A549 treated with CpdA at 1 μM for 4 hours (cell line): Measurements from ENCODE around the gene FBXW5. TPM values are rescaled to one million over a fixed set of nuclear protein-coding genes. Genes with fewer than 3 reads are reported as not detected.

Experiments
- total RNA-seq: library from RNA; stranded (reverse); fragments of 200-300 nt; extraction: Qiagen RNA extraction; gene quantifications from 5 replicates; pipeline ENCODE4 v1.2.3, GENCODE V29; 2022; ENCODE audit warnings: low read depth

Gene FBXW5, protein sequence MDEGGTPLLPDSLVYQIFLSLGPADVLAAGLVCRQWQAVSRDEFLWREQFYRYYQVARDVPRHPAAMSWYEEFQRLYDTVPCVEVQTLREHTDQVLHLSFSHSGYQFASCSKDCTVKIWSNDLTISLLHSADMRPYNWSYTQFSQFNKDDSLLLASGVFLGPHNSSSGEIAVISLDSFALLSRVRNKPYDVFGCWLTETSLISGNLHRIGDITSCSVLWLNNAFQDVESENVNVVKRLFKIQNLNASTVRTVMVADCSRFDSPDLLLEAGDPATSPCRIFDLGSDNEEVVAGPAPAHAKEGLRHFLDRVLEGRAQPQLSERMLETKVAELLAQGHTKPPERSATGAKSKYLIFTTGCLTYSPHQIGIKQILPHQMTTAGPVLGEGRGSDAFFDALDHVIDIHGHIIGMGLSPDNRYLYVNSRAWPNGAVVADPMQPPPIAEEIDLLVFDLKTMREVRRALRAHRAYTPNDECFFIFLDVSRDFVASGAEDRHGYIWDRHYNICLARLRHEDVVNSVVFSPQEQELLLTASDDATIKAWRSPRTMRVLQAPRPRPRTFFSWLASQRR
- total RNA-seq: 61.9 to 101 TPM (median 95.1 TPM) in 5 replicates

GRCh38 chr9:136944519-136945332 lies at the start of gene FBXW5, which contains the start of gene C8G:
FBXW5 (minus strand) TSS chr9:136944738; CDS start chr9:136944083, 655 bp downstream.
C8G (plus strand) TSS chr9:136945243; CDS start chr9:136945321, 78 bp downstream.

GRCh38 chr9:136991993-136992818 lies 47.7 kb upstream of the FBXW5 start, which contains the start of gene PAXX:
PAXX (plus strand) TSS chr9:136992422; CDS start chr9:136992444, 22 bp downstream.

DNA sequence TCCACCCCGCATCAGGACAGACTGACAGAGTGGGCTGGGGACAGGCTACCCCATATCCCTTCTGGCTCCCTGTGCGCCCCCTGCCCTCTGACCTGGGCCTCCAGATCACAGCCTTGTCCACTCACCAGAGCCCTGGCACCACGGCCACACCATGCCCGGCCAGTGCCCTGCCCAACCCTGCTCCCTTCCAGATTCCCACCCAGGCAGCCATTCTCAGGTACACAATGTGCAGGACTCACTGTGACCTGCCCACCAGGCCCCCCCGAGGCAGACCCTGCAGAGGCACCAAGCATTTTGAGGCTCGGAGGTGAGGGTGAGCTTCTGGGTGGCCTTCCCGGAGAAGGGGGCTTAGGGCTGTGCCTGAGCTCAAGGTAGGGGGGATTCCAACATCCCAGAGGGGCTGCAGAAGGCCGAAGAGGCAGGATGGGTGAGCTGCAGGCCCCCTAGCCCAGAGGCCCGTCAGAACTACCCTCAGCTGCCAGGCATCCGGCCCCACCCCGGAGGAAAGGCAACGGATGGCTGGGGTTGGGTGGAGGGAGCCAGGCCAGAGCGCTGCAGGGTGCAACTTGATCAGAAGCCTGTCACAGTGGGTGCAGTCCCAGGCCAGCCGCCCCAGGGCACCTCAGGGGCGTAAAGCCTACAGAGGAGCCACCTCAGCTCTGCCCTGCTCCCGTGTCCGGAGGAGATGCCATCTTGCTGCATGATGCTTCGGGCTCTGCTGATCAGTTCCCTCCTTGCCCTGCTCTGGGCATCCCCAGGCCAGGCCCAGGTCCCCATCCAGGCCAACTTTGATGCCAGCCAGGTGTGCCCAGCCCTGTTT lies 37.9 kb upstream of the FBXW5 start, which contains the start of gene LCNL1:
Gene LCNL1 (plus strand): TSS at position 762 of the 820 bp plus-strand sequence. CDS start 594 bp downstream, outside the sequence.

DNA sequence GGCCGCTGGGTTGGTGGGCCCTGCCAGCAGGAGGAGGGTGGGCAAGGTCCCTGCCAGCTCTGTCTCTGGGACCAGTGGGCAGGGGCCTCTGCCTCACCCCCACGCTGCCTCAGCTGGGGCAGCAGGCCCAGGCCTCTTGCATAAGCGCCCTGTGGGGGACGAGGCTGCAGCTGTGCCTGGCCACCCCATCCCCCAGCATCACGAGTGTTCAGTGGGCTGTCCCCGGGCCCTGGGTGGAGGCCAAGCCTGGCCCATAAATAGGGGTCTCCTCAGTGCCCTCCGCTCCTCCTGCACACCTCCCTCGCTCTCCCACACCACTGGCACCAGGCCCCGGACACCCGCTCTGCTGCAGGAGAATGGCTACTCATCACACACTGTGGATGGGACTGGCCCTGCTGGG lies 32.7 kb upstream of the FBXW5 start, which contains the start of gene PTGDS:
Gene PTGDS (plus strand): TSS at position 282 of the 400 bp plus-strand sequence. CDS start 75 bp downstream, at position 357.

DNA sequence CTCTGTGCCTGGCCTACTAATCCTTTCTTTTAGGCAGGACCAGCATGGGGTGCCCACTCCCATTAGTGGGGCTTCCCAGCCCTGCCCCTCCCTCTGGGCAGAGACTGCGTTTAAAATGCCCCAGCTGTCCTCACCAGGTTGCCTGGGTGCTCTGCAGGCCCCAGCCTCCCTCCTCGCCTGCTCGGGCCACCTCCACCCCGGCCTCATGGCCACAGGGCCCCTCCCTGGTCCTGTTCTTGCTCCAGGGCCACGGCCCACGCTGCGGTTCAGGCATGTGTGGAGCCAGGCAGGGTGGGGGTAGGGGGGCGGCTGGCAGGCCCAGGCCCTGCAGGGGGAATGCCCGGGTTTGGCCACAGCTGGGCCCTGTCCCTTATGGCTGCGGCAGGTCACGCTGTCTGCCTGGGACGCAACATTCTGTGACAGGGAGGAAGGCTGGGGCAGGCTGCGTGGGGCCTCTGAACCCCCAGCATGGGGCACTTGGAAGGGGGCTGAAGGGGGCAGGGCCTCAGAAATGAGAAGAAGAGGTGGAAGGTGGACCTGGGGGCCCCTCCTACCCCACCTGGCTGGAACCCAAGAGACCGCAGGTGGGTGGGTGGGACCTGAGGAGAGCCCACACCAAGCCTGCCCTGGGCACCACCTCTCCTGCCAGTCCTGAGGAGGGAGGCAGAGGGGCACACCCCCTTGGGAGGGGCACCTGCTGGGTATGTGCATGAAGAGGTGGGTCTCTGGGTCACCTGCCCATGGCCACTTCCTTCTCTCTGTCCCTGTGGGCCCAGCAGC lies 7.2 kb upstream of the FBXW5 start, which contains the start of gene LCN12:
Gene LCN12 (plus strand): TSS at position 733 of the 780 bp plus-strand sequence. CDS start 55 bp downstream, outside the sequence.

Other genes with a start within 250 kb of the FBXW5 start
- 6.4 to 10.5 TPM (median 7.9 TPM) in 5 replicates for gene DIPK1B, start 232.2 kb downstream of the FBXW5 start, total RNA-seq
- not detected in 5 replicates for gene LCN10, start 201.8 kb downstream of the FBXW5 start, total RNA-seq
- gene LCN6, start 196.2 kb downstream of the FBXW5 start, total RNA-seq: not detected in 5 replicates
- gene LCN8, start 186.5 kb downstream of the FBXW5 start, total RNA-seq: not detected in 5 replicates
- gene LCN15, start 180.2 kb downstream of the FBXW5 start, total RNA-seq: 0.09 TPM in 1 of 5 replicates, not detected in the others
- 55.2 to 75.9 TPM (median 73.0 TPM) in 5 replicates for gene TMEM141, start 153.4 kb downstream of the FBXW5 start, total RNA-seq
- 0.20 to 0.83 TPM (median 0.45 TPM) in 5 replicates for gene CCDC183, start 148.4 kb downstream of the FBXW5 start, total RNA-seq
- 64.0 to 87.2 TPM (median 78.8 TPM) in 5 replicates for gene RABL6, start 136.8 kb downstream of the FBXW5 start, total RNA-seq
- 3.1 to 4.3 TPM (median 4.0 TPM) in 5 replicates for gene AJM1, start 102.3 kb downstream of the FBXW5 start, total RNA-seq
- gene PHPT1, start 95.3 kb downstream of the FBXW5 start, total RNA-seq: 255 to 327 TPM (median 305 TPM) in 5 replicates
- gene MAMDC4, start 92.4 kb downstream of the FBXW5 start, total RNA-seq: 1.8 to 5.5 TPM (median 4.6 TPM) in 5 replicates
- 418 to 545 TPM (median 475 TPM) in 5 replicates for gene EDF1, start 78.4 kb downstream of the FBXW5 start, total RNA-seq
- gene TRAF2, start 58.2 kb downstream of the FBXW5 start, total RNA-seq: 46.3 to 81.8 TPM (median 69.1 TPM) in 5 replicates
- gene C8G, start 505 bp upstream of the FBXW5 start, total RNA-seq: 0.54 to 1.9 TPM (median 1.2 TPM) in 5 replicates
- gene LCN12, start 7.5 kb upstream of the FBXW5 start, total RNA-seq: 0.51 to 2.0 TPM (median 1.1 TPM) in 5 replicates
- 0.35 to 0.71 TPM (median 0.39 TPM) in 3 of 5 replicates, not detected in the others for gene PTGDS, start 32.8 kb upstream of the FBXW5 start, total RNA-seq
- 0.02 TPM in 1 of 5 replicates, not detected in the others for gene LCNL1, start 38.3 kb upstream of the FBXW5 start, total RNA-seq
- 49.2 to 83.7 TPM (median 73.5 TPM) in 5 replicates for gene PAXX, start 47.7 kb upstream of the FBXW5 start, total RNA-seq
- gene CLIC3, start 51.8 kb upstream of the FBXW5 start, total RNA-seq: 1.7 to 4.0 TPM (median 3.5 TPM) in 5 replicates
- 23.2 to 31.7 TPM (median 25.6 TPM) in 5 replicates for gene ABCA2, start 83.5 kb upstream of the FBXW5 start, total RNA-seq
- 0.05 TPM in 2 of 5 replicates, not detected in the others for gene FUT7, start 87.3 kb upstream of the FBXW5 start, total RNA-seq
- 36.7 to 87.5 TPM (median 78.6 TPM) in 5 replicates for gene NPDC1, start 101.4 kb upstream of the FBXW5 start, total RNA-seq
- 0.72 to 1.2 TPM (median 0.76 TPM) in 5 replicates for gene ENTPD2, start 109.3 kb upstream of the FBXW5 start, total RNA-seq
- 13.9 to 28.6 TPM (median 24.4 TPM) in 5 replicates for gene SAPCD2, start 125.8 kb upstream of the FBXW5 start, total RNA-seq
- 9.7 to 15.4 TPM (median 11.3 TPM) in 5 replicates for gene UAP1L1, start 132.8 kb upstream of the FBXW5 start, total RNA-seq
- 41.0 to 54.7 TPM (median 47.7 TPM) in 5 replicates for gene MAN1B1, start 142.2 kb upstream of the FBXW5 start, total RNA-seq
- 71.6 to 131 TPM (median 112 TPM) in 5 replicates for gene DPP7, start 170.0 kb upstream of the FBXW5 start, total RNA-seq
- 0.31 to 1.0 TPM (median 0.38 TPM) in 5 replicates for gene GRIN1, start 194.4 kb upstream of the FBXW5 start, total RNA-seq
- 0.48 to 2.1 TPM (median 1.3 TPM) in 5 replicates for gene LRRC26, start 225.3 kb upstream of the FBXW5 start, total RNA-seq
- not detected in 5 replicates for gene TMEM210, start 227.3 kb upstream of the FBXW5 start, total RNA-seq
- 25.4 to 37.9 TPM (median 36.1 TPM) in 5 replicates for gene ANAPC2, start 243.8 kb upstream of the FBXW5 start, total RNA-seq
- gene SSNA1, start 243.9 kb upstream of the FBXW5 start, total RNA-seq: 88.4 to 157 TPM (median 143 TPM) in 5 replicates